Right lobe of liver (tissue), 4 donors: ENCODE data around the gene AK2.

Experiments used
- CTCF ChIP-seq, 4 donors: fragments of 200-600 bp in 3 of 4; fragments of 450-650 bp in 1 of 4; IDR thresholded peaks; one replicate each; pipeline versions ENCODE4 v1.5.1 to v1.8.0; 2016 to 2022; ENCODE audit warnings: antibody characterized with exemption in 4 of 4, mild to moderate bottlenecking in 2 of 4
- POLR2A ChIP-seq: fragments of 450-650 bp; IDR thresholded peaks from one replicate; pipeline ENCODE4 v1.6.1; 2017; ENCODE audit warnings: antibody characterized with exemption, mild to moderate bottlenecking
- donor health status: DM: no; HTN: no; CAD: no.
- donor health status: DM: no; HTN: no; CAD: no.
- donor health status: DM: no; HTN: yes; CAD: no.

GRCh38 chr1:33041026-33041425 is 4.3 kb upstream of the AK2 start:
- TF ChIP-seq CTCF (IDR thresholded peaks at IDR 0.05) = no peak
- TF ChIP-seq POLR2A = no peak
